Loucy (cell line): Measurements from ENCODE around the gene ACAT1.

Source experiments
- CTCF ChIP-seq: fragments of 200-600 bp; sonication (generic); conservative IDR thresholded peaks from 2 replicates; pipeline ENCODE4 v1.5.1; 2014; ENCODE audit warnings: mild to moderate bottlenecking, antibody characterized with exemption, low read length
- EZH2phosphoT487 ChIP-seq: fragments of 200-600 bp; IDR thresholded peaks from 2 replicates; pipeline ENCODE4 v1.6.1; 2018; ENCODE audit warnings: antibody characterized with exemption, mild to moderate bottlenecking, moderate library complexity, borderline replicate concordance

- no peak for TF ChIP-seq CTCF
- TF ChIP-seq EZH2phosphoT487, result no peak
Observed at GRCh38 chr11:108131993-108132392, 10.6 kb downstream of the ACAT1 start.
